CD14-positive monocyte (primary cell): ENCODE data around the gene RNF169. TPM values are rescaled to one million over a fixed set of nuclear protein-coding genes. Genes with fewer than 3 reads are reported as not detected.

ENCODE experiments used
- DNase-seq, 3 donors: peaks; one replicate each; pipeline ENCODE4 v3.0.0-alpha.2; 2011 to 2022
- H2AFZ ChIP-seq: 2 replicates; pipeline ENCODE4 v1.6.0; 2012; ENCODE audit warnings: mild to moderate bottlenecking, low read depth, low read length, inconsistent platforms; ENCODE audit not compliant: insufficient read depth, poor library complexity, severe bottlenecking
- H3K27ac ChIP-seq, 2 donors: 1 replicate in 1 of 2; 2 replicates in 1 of 2; pipeline ENCODE4 v1.5.1; 2012 to 2013; ENCODE audit warnings: low read length in 2 of 2, control low read depth in 1 of 2, inconsistent platforms in 1 of 2, low read depth in 1 of 2, mild to moderate bottlenecking in 1 of 2
- H3K27me3 ChIP-seq, 2 donors: one replicate each; pipeline versions ENCODE4 v1.6.0 to v1.6.1; 2011 to 2013; ENCODE audit warnings: low read length in 2 of 2; ENCODE audit not compliant: control insufficient read depth in 2 of 2, insufficient read depth in 2 of 2
- H3K36me3 ChIP-seq, 2 donors: replicated peaks in 1 of 2; 1 replicate in 1 of 2; 2 replicates in 1 of 2; pipeline versions ENCODE4 v1.5.1 to v1.6.1; 2012 to 2013; ENCODE audit warnings: low read length in 2 of 2, control low read depth in 1 of 2, inconsistent platforms in 1 of 2, mild to moderate bottlenecking in 1 of 2; ENCODE audit not compliant: insufficient read depth in 2 of 2, control insufficient read depth in 1 of 2
- H3K4me1 ChIP-seq, 2 donors: 1 replicate in 1 of 2; 2 replicates in 1 of 2; pipeline versions ENCODE4 v1.5.1 to v1.6.1; 2012 to 2013; ENCODE audit warnings: low read length in 2 of 2, control low read depth in 1 of 2, inconsistent platforms in 1 of 2, mild to moderate bottlenecking in 1 of 2, moderate library complexity in 1 of 2; ENCODE audit not compliant: insufficient read depth in 2 of 2, control insufficient read depth in 1 of 2
- H3K4me2 ChIP-seq: replicated peaks from 2 replicates; pipeline ENCODE3; 2012; ENCODE audit warnings: low read length, moderate library complexity, mild to moderate bottlenecking; ENCODE audit not compliant: poor library complexity, severe bottlenecking; ENCODE audit errors: extremely low read depth
- H3K4me3 ChIP-seq, 3 experiments: fragments of 200-600 bp in 1 of 3; sonication (generic) in 1 of 3; replicated peaks in 1 of 3; 1 replicate in 2 of 3; 2 replicates in 1 of 3; pipeline ENCODE4 v1.5.1; 2011 to 2013; ENCODE audit warnings: low read length in 3 of 3, mild to moderate bottlenecking in 3 of 3, control low read depth in 2 of 3, low read depth in 2 of 3, inconsistent platforms in 1 of 3, moderate library complexity in 1 of 3
- H3K79me2 ChIP-seq: 2 replicates; pipeline ENCODE4 v1.6.0; 2012; ENCODE audit warnings: mild to moderate bottlenecking, control low read depth, inconsistent platforms, low read length, moderate library complexity; ENCODE audit not compliant: insufficient read depth
- H3K9ac ChIP-seq: 2 replicates; pipeline ENCODE4 v1.6.0; 2017; ENCODE audit warnings: low read length, mild to moderate bottlenecking; ENCODE audit not compliant: insufficient read depth, poor library complexity, severe bottlenecking
- H3K9me3 ChIP-seq, 2 donors: replicated peaks in 1 of 2; 1 replicate in 1 of 2; 2 replicates in 1 of 2; pipeline versions ENCODE4 v1.5.1 to v1.6.1; 2012 to 2013; ENCODE audit warnings: low read length in 2 of 2, control low read depth in 1 of 2; ENCODE audit not compliant: control insufficient read depth in 1 of 2, insufficient read depth in 1 of 2
- H4K20me1 ChIP-seq: 2 replicates; pipeline ENCODE4 v1.6.0; 2012; ENCODE audit warnings: mild to moderate bottlenecking, low read length, control low read depth, moderate library complexity; ENCODE audit not compliant: insufficient read depth
- H3K27ac Mint-ChIP-seq, 7 donors: one replicate each; pipeline ENCODE4 v1.8.0; 2020; ENCODE audit warnings: mild to moderate bottlenecking in 7 of 7, mixed read lengths in 7 of 7, moderate library complexity in 6 of 7, inconsistent platforms in 2 of 7
- H3K27me3 Mint-ChIP-seq, 3 donors: one replicate each; pipeline ENCODE4 v1.8.0; 2021 to 2022; ENCODE audit warnings: low read depth in 3 of 3, mild to moderate bottlenecking in 3 of 3, mixed read lengths in 3 of 3, moderate library complexity in 3 of 3, inconsistent platforms in 1 of 3
- H3K36me3 Mint-ChIP-seq, 2 donors: one replicate each; pipeline ENCODE4 v1.8.0; 2020; ENCODE audit warnings: mixed read lengths in 2 of 2, inconsistent platforms in 1 of 2, mild to moderate bottlenecking in 1 of 2
- H3K4me1 Mint-ChIP-seq: one replicate; pipeline ENCODE4 v1.8.0; 2020; ENCODE audit warnings: mild to moderate bottlenecking, mixed read lengths
- H3K4me3 Mint-ChIP-seq, 2 donors: one replicate each; pipeline ENCODE4 v1.8.0; 2020; ENCODE audit warnings: mild to moderate bottlenecking in 2 of 2, mixed read lengths in 2 of 2, moderate library complexity in 1 of 2
- H3K9me3 Mint-ChIP-seq, 7 donors: one replicate each; pipeline ENCODE4 v1.8.0; 2020 to 2022; ENCODE audit warnings: mixed read lengths in 7 of 7, mild to moderate bottlenecking in 6 of 7, moderate library complexity in 6 of 7, inconsistent platforms in 2 of 7
- WGBS: methylation state at CpG from one replicate; pipeline ENCODE4 v1.1.5; 2013; ENCODE audit warnings: missing lambda C conversion rate; ENCODE audit not compliant: insufficient coverage; 5-methylcytosine and 5-hydroxymethylcytosine counted together
- intact Hi-C, 2 donors: fragments of 100-400 bp; cut with micrococcal nuclease; formaldehyde crosslinking; loops; one replicate each; pipeline versions ENCODE4 v1.15.0 to v1.15.1; 2023
- polyA plus RNA-seq, 3 donors: library from polyadenylated mRNA; depleted of rRNA in 1 of 3; unstranded in 2 of 3; stranded (reverse) in 1 of 3; fragments of 300-500 nt in 2 of 3; fragments of >200 nt in 1 of 3; fragmentation: Illumina TruSeq in 2 of 3; gene quantifications; 1 replicate in 2 of 3; 2 replicates in 1 of 3; pipeline ENCODE4 v1.2.3, GENCODE V29; 2012 to 2021
- TF ChIP-seq, protein P1 (sequence below): fragments of 200-600 bp; IDR thresholded peaks from one replicate; pipeline ENCODE4 v1.8.0; 2022; ENCODE audit warnings: antibody characterized with exemption, mild to moderate bottlenecking

RNF169 gene
- polyA plus RNA-seq, 3 donors, result 1.4 to 16.2 (median 2.0) TPM

DNA sequence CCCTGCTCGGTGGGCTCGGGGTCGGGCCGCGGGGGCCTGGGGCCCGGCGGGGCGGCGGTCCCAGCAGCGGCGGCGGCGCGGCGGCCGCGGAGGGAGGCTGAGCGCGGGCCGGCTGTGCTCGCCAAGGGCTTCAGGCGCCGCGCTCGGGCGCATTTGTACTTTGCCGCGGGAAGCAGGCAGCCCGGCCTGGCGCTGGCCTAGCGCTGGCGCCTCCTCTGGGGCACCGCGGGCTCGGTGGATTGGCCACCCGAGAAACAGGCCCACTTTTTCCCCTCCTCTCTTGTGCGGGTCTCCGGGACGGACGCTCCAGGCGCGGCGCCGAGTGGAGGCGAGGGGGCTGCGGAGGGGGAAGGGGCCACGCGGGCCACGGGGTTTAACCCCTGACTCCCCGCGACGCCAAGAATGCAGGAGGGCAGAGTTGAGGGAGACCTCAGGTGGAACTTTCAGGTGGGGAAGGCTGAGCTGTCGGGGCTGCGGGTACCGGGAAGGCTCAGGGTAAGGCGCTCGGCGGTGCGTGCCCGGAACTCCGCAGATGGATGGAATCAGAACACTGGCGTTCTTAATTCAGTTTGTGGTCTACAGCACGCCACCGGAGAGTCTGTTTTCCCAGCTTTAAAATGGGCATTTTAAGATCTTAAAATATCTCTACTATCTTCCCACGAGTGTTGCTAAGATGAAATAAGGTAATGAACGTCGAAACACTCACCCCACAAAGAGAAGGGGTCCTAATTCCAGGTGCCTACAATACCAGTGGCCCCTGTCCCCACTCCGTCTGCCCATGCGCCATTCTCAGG, 17.2 kb upstream of the RNF169 start, which contains the start of gene CHRDL2:
Gene CHRDL2 (minus strand): TSS at position 126 of the 794 bp plus-strand sequence. CDS start 538 bp downstream, outside the sequence.
- no peak within 1 kb of the TSS for H3K27ac Mint-ChIP-seq
- WGBS, result 5% methylated on average over 51 of the region's 69 CpGs
- peaks cover 49 to 69% (median 51%) of the 10 kb centered on the region in 3 donors for H3K27me3 Mint-ChIP-seq
- Histone ChIP-seq H3K9me3 (peaks cover 0 to 19% of the 10 kb centered on the region in 2 donors), H3K4me2 (no peak within 1 kb of the TSS), H3K9ac (no peak within 1 kb of the TSS), H3K27me3 (peaks cover 48 to 57% of the 10 kb centered on the region in 2 donors), H3K79me2 (no peaks in the 10 kb centered on the region), H3K36me3 (no peaks in the 10 kb centered on the region), H3K4me1 (no peaks in the 10 kb centered on the region), H2AFZ (no peak within 1 kb of the TSS), H4K20me1 (no peaks in the 10 kb centered on the region), H3K4me3 (no peak within 1 kb of the TSS), H3K27ac (no peak within 1 kb of the TSS)
- H3K36me3 Mint-ChIP-seq, result peaks cover 0 to 3% of the 10 kb centered on the region in 2 donors
- H3K4me1 Mint-ChIP-seq, result peaks cover 8% of the 10 kb centered on the region
- intact Hi-C loops, result no loop called here
- H3K4me3 Mint-ChIP-seq, result peak within 1 kb of the TSS in 1 of 2 donors; percentile 94
- H3K9me3 Mint-ChIP-seq, result peaks cover 0 to 16% (median 5%) of the 10 kb centered on the region in 7 donors
- no peak for DNase-seq
- TF ChIP-seq, protein P1, sequence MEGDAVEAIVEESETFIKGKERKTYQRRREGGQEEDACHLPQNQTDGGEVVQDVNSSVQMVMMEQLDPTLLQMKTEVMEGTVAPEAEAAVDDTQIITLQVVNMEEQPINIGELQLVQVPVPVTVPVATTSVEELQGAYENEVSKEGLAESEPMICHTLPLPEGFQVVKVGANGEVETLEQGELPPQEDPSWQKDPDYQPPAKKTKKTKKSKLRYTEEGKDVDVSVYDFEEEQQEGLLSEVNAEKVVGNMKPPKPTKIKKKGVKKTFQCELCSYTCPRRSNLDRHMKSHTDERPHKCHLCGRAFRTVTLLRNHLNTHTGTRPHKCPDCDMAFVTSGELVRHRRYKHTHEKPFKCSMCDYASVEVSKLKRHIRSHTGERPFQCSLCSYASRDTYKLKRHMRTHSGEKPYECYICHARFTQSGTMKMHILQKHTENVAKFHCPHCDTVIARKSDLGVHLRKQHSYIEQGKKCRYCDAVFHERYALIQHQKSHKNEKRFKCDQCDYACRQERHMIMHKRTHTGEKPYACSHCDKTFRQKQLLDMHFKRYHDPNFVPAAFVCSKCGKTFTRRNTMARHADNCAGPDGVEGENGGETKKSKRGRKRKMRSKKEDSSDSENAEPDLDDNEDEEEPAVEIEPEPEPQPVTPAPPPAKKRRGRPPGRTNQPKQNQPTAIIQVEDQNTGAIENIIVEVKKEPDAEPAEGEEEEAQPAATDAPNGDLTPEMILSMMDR, result no peak

DNA sequence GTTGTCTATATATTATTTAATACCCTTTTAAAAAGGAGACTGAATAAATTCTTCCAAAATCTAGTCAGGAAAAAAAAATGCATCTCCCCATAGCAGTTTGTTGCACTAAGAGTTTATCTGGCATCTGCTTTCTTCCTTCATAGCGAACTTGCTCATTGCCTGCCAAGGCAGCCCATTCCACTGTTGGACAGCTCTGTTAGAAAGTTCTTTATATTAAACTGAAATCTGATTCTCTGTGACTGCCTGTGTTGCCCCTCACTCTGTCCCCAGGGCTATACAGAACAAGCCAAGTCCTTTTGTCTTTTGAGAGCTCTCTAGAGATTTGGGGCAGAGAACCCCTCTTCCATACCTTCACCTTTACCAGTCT, 14.1 kb upstream of the RNF169 start:
- intact Hi-C loops, result no loop called here
- TF ChIP-seq, protein P1, result no peak
- H3K4me1 ChIP-seq, result no peaks in the 10 kb centered on the region
- H3K27me3 ChIP-seq, result peaks cover 43 to 50% of the 10 kb centered on the region in 2 donors
- no peaks in the 10 kb centered on the region for H3K79me2 ChIP-seq
- Mint-ChIP-seq H3K27ac (no peak overlapping the region), H3K36me3 (peaks cover 0 to 3% of the 10 kb centered on the region in 2 donors), H3K9me3 (peaks cover 0 to 16% (median 5%) of the 10 kb centered on the region in 7 donors), H3K4me3 (no peak overlapping the region), H3K27me3 (peaks cover 42 to 55% (median 43%) of the 10 kb centered on the region in 3 donors), H3K4me1 (peaks cover 8% of the 10 kb centered on the region)
- WGBS, result no CpG with 5 or more reads among the region's 1 CpG
- no peaks in the 10 kb centered on the region for H3K36me3 ChIP-seq
- H3K9ac ChIP-seq, result no peak overlapping the region
- no peak overlapping the region for H3K4me3 ChIP-seq
- no peak overlapping the region for H3K27ac ChIP-seq
- H2AFZ ChIP-seq, result no peak overlapping the region
- H4K20me1 ChIP-seq, result no peaks in the 10 kb centered on the region
- H3K4me2 ChIP-seq, result no peak overlapping the region
- H3K9me3 ChIP-seq, result peaks cover 0 to 19% of the 10 kb centered on the region in 2 donors
- DNase-seq, result no peak
